ENCODE data around the gene DYNAP.

DNA sequence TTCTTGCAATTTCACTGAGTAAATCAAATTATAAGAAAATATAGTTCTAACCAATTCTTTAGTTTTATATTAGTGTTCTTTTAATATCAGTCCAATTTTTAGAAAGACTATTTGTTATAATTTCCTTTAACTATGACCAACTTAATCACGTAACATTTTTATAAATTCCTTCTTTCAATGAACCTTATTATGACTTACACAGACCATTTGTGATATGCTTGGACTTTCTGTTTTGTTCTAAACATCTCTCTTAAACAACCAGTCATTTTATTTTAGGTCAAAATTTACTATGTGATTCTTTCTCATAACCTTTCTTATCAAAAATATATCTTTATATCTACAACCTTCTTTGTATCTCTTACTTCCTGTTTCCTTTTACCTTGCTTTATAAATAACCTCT lies 39.5 kb upstream of the DYNAP start:
- TF ChIP-seq, protein P1, sequence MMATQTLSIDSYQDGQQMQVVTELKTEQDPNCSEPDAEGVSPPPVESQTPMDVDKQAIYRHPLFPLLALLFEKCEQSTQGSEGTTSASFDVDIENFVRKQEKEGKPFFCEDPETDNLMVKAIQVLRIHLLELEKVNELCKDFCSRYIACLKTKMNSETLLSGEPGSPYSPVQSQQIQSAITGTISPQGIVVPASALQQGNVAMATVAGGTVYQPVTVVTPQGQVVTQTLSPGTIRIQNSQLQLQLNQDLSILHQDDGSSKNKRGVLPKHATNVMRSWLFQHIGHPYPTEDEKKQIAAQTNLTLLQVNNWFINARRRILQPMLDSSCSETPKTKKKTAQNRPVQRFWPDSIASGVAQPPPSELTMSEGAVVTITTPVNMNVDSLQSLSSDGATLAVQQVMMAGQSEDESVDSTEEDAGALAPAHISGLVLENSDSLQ (IDR thresholded peaks at IDR 0.05) = no peak
- TF ChIP-seq ZNF384 (IDR thresholded peaks at IDR 0.05) (no peak), FOXK2 (IDR thresholded peaks at IDR 0.05) (no peak), ELF4 (IDR thresholded peaks at IDR 0.05) (no peak), SUZ12 (IDR thresholded peaks at IDR 0.05) (no peak)
